NCI-H1930 (cell line): Measurements from ENCODE around the gene ITGB1.
"Not testable (repeated sequence)": the region's sequence is repeated elsewhere in the genome, so short reads cannot be mapped to it uniquely, and the experiment has no call there.

Source experiments
- DNase-seq, 2 experiments: peaks; one replicate each; lab custom pipeline; 2025; lab: John Stamatoyannopoulos, UW

ITGB1 gene

DNA sequence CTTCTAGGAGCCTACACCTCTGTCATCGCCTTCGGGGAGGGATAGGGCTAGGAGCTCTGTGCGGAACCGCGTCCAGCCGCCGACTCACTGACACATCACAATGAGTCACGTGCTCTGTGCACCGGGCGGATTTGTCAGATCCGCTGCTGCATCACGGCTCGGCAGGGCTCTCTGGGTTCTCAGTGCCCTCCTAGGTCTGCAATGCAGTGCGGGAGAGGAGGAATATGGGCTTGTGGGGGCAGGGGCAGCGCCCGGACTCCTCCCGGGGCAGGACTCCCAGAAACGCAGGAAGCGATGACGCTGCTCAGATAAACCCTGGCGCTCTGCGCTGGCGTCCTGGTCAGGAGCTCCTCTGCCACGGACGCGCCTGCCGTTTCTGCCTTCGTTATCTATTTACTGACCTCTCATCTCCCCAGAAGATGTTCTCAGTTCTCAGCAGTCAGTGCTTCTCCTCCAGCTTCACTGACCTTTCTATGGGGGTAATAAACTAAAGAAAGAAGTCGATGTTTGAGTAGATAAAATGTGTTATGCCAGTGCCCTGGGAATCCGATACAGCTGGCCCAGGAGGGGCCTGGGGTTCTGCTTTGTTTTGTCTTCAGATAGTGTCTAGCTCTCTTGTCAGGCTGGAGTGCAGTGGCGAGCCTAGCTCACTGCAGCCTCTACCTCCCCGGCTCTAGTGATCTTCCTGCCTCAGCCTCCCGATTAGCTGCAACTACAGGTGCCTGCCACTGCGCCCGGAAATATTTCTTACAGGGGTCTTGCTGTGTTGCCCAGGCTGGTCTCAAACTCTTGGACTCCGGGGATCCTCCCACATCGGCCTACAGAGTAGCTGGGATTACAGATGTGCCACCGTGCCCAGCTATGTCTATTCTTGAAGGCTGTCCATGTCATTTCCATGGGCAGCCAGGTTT, 22.8 kb upstream of the ITGB1 start:
- peak; percentile 30 to 32 for DNase-seq

DNA sequence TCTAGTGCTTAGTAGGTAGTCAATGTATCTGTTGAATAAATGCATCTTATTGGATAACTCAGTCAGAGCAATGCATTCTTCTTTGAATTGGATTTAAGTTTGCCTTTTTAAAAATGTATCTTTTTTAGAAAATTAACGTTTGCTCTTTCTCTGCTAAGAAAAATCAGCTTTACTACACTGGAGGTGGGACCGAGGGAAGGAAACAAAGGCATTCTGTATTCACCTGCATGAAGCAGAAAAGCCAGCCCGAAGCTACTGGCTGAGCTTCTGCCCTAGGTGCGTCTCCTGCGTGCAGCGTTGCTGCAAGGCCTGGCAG, 22.2 kb upstream of the ITGB1 start:
- no peak for DNase-seq

DNA sequence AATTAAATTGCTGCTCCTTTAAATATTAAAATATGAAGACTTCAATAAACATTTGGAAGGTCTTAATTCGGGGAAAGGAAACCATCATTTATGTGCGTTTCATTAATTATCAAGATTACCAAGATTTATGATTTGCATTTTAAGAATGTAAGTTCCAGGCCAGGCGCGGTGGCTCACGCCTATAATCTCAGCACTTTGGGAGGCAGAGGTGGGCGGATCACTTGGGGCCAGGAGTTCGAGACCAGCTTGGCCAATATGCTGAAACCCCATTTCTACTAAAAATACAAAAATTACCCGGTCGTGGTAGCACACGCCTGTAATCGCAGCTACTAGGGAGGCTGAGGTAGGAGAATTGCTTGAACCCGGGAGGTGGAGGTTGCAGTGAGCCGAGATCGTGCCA, 21.7 kb upstream of the ITGB1 start:
- DNase-seq, result not testable (repeated sequence)

DNA sequence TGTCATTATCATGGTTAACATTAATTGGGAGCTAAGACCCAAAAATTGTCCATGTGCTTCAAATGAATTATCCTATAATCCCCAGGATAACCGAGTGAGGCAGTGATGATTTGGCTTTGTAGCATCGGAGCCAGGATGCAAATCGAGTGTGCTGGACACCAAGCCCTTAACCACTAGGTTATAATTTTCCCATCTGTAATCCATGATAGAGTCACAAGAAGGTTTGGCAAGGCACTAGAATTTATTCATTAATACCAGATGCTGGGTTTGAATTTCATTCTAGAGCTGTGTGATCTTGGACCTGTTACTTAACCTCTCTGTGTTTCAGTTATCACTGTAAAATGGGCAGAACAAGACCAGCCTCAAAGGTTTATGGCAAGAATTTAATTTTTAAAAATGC, 21.0 kb upstream of the ITGB1 start:
- DNase-seq, result no peak

DNA sequence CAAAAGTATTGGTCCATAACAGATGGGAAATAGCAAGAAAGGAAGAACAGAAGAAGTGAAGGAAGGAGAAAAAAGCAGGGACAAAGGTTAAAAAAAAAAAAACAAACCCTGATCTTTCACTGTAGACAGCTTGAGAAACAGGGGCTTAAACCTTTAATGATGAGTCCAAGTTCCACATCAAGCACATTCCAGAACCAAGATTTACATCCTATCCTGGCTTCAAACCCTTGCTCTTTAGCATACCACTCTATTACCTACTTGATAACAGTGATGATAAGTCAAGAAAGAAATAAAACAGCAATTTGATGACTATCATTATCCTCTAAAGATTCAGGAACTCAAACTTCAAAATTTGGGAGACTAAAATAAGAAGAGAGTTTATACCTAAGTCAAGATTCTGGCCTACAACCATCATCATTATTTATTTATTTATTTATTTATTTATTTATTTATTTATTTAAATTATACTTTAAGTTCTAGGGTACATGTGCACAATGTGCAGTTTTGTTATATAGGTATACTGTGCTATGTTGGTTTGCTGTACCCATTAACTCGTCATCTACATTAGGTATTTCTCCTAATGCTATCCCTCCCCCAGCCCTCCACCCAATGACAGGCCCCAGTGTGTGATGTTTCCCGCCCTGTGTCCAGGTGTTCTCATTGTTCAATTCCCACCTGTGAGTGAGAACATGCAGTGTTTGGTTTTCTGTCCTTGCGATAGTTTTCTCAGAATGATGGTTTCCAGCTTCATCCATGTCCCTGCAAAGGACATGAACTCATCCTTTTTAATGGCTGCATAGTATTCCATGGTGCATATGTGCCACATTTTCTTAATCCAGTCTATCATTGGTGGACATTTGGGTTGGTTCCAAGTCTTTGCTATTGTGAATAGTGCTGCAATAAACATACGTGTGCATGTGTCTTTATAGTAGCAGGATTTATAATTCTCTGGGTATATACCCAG, 20.1 kb upstream of the ITGB1 start:
- DNase-seq, result not testable (repeated sequence)

DNA sequence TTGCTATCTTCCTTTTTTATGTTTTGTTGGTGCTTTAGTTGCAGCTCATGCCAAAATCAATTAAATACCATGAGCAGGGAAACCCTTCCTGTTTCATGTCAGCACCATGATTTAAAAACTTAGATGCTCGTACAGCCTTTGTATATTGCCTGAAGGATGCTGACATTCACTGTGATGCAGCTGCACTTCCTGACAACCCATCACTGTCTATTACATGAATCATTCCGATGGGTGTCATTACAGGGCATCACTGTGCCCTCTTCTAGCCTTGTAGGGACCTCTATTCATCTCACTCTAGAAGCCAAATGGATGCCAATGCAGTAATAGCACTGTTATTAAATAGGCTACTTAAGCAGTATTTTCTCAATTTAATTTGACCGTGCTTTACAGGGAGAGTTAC, 18.3 kb upstream of the ITGB1 start:
- no peak for DNase-seq

DNA sequence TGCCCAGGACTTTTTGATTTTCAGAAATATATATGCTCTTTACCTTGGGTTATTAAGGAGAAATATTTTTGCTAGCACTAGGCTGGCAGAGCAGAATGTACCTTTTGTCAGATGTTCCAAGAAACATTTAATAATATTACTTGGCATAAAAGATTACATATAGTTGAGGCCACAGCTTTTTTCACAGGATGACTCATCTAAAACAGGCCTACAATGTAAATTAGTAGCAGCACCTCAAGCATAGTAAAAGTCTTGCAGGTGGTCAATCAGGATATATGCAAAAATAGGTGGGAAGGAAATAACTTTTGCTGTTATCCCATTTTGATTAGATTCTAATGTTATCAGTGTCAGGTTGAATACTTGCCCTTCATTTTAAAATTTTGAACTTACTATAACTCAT, 14.9 kb upstream of the ITGB1 start:
- DNase-seq, result no peak

DNA sequence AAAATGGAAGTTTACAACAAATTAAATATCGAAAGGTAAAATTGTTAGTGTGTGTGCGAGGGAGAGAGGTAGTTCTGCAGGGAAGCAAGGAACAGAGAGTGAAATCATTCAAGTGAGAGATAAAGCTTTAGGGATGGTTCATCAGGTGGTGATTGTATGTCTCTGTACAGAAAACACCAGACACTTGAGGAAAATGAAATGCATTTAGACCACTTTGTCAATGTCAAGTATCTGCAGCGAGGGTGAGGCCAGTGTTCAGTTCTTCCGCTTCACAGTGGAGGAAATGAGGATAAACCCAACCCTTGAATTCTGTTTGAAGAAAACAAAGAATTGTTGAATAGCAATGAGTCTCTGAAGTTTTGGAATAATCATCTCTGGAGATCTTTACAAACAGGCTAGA, 14.4 kb upstream of the ITGB1 start:
- no peak for DNase-seq

DNA sequence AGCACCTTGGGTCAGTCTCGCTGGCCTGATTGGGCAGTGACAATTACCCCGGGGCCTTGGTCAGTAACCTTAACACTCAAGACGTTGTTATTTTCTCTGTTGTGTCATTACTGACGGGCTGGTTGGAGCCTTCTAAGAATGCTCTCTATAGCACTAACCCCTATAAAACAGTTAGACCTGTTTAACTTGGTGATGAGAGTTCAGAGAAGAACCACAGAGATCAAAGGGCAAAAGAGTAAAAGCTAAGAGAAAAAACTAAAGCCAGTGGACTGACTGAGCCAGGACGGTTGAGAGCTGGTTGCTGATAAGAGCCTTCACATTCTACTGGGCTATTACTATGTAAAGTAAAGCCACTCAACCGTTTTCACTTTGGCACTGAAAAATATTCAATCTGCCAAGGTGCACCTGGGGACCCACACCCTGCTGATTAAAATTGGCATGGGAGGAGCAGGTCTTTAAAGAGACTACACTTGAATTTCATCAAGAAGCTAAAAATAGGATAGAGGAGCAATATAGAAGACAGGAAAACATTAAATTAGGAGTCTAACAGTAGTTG, 13.6 kb upstream of the ITGB1 start:
- no peak for DNase-seq

DNA sequence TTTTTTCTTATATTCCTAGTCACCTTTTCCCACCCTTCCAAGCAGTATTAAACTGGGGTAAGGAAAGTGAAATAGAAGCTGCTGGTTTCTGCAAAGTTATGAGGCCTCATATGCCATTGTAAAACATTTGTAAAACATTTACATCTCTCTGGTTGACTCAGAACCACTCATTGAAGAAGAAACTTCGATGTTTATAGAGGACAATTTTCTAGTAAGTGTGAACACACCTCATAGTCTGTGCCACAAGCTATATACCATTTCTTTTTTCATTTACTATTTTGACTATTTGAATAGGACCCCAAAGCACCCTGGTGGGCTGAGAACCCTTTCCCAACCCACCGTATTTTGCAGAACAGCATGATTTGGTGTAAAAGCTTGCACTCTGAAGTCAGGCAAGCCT, 12.9 kb upstream of the ITGB1 start:
- no peak for DNase-seq

DNA sequence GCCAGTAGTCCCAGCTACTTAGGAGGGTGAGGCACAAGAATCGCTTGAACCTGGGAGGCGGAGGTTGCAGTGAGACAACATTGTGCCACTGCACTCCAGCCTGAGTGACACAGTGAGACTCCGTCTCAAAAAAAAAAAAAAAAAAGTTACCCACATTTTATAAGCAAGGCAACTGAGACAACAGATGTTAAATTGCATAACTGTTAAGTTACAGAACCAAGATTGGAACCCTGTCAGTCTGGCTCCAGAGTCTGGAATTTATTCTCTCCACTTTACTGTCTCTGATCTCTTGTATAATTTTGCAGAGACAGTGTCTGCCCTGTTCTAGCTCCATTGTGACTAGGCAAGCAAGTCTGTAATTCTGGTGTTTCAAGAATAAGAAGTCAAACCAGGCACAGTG, 6.2 kb upstream of the ITGB1 start:
- DNase-seq, result no peak

DNA sequence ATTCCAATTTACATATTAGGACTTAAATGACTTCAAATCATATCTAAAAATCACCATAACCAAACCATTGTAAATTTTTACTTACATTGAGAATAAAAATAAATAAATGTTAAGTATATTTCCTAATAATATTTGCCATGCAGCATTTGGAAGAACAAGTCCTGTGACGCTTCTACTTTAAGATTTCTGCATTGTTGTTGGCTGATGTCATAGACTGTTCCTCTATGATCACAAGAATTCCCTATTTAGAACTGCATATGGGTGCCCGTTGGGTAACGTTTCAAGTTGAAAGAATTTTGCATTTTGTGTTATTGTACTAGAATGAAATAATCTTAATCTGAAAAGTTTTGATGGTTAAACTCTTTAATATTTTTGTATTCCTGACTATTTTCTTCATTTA, 5.1 kb upstream of the ITGB1 start:
- DNase-seq, result no peak

DNA sequence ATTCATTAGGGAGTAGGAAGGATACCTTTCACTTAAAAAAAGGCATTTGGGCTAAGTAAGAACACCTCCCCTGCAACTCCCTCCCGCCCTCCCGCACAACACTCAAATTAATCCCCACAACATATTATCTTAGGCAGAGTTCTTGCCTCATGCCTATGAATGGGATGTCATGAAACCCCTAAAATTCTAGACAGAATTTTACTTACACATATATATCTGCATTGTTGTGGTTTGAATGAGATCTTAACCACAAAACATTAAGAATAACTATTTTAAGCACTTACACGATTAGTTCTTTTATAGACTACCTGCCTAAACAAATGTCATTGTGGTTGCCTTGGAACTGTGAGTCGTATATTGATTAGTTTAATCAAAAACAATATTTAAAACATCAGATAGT, 4.5 kb upstream of the ITGB1 start:
- DNase-seq, result no peak

DNA sequence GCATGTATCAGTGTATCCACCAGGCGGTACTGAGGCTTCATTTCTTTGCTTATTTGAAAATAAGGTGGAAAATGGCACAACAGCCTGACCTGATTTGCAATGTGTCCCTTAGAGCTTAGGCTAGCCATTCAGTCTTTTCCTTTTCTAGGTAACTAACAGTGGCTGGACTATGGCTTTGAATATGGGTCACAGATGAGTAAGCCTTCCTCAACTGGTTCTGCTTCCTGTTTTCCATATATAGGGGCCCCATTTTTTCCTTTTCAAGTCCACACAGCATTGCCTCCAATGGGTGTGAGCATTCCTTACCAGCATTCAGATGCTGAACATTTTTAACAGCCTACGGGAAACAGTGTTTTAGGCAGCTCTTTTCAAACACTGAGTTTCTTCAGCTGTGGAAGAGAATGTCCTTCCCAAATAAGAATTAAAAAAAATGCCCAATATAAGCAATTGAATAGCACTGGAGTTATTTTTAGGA, 3.9 kb upstream of the ITGB1 start:
- DNase-seq, result no peak

DNA sequence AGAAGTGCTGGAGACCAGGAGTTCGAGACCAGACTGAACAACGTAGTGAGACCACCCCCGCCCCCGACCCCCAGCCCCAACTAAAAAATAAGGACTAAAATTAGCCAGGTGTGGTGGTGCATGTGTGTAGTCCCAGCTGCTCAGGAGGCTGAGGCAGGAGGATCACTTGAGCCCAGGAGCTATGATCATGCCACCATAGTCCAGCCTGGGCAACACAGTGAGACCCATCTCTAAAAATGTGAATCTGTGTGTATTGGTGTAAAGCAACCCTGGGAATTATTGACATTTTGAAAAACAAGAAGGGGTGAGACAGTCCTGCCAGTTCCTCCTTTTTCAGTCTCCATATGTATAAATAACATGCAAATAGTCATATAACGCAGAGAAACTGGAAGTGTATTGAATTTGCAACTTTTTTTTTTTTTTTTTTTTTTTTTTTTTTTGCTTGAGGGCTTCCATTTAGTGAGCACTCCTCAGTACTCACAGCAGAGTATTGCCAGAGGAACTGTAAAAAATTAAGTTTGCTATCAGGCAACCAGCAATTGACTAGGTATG, 3.4 kb upstream of the ITGB1 start:
- DNase-seq, result no peak

DNA sequence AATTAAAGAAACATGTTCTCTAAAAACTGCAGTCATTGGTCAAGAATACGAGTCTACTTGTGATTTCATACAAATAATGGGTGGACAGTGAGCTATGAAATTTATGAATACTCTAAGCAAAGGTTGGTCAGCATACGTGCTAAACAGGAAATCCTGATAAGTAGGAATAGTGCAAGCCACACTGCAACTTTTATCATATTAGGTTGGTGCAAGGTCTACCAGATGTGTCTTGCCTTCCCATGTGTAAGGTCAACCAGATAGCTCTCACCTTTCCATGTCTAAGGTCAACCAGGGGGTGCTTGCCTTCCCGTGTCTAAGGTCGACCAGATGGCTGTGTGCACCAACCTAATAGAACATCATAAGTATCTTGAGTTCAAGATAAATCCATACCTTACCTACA, 2.0 kb upstream of the ITGB1 start:
- no peak for DNase-seq

DNA sequence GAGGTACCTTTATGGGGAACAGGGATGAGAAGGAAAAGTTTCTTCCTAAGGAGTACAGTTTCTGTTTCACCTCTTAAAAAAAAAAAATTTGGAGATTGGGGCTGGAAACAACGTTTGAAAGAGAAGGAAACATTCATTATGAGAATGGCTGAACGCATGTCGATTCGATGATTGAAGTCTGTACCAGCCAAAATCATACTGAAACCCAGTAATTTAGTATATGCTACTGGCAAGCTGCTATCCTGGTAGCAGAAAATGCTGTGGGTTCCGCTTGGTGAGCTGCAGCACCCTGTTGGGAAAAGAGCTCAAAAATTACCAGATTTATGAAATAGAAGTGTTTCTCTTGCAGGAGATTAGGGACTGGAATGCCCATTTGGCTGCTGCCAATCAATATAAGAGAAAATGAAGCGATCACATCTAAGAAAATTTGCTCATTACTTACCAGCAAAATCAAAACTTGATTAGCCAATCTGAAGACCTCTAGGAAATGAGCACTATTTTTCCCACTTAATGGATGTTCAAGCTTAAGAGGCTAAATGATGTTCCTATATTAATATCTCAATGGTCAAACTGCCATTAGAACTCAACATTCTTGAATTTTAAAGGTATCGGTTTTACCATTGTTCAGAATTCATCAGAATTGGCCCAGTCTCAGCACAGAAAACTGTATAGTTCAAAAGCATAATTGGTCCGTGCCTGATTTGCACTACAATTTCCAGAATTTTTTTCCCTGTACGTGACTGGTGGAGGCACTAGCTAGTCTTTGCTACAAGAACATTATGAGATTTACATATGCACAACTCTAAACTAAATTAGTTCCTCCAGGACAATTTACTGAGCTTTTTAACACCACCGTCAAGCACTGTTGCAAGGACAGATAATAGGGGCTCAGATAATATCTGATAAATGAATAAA, 1.2 kb upstream of the ITGB1 start:
- no peak for DNase-seq

DNA sequence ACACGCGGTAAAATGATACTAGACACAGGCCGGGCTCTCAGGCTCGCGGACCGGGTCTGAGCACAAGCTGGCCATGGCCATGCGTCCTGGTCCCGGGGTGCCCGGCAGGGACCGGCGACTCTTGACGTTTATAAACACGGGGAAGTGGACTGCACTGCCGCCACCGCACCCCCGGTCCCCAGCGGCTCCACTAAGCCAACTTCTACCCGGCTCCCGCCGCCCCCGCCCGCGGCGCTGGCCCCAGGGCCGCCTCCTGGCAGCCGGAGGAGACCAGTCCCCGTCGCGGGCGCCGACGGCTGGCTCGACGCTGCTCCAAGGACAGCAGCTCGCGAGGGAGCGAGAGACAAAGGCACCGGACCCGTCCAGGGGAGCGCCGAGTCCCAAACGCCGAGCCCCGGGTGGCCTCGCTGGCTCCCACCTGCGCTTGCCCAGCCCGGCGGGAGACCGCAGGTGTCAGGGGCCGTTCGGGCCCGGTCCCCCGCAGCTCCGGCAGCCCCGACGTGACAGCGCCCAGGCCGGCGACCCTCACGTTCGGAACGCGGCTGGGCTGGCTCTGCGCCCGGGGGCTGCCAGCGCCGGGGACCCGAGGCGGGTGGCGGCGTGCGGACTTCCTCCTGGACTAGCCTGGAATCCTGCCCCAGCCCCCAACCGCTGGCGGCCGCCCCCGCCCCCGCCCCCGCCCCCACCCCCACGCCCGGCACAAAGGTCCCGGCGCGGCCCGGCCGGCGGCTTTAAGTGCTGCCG, 517 bp downstream of the ITGB1 start:
- DNase-seq, result peak in 1 of 2 experiments; percentile 1

DNA sequence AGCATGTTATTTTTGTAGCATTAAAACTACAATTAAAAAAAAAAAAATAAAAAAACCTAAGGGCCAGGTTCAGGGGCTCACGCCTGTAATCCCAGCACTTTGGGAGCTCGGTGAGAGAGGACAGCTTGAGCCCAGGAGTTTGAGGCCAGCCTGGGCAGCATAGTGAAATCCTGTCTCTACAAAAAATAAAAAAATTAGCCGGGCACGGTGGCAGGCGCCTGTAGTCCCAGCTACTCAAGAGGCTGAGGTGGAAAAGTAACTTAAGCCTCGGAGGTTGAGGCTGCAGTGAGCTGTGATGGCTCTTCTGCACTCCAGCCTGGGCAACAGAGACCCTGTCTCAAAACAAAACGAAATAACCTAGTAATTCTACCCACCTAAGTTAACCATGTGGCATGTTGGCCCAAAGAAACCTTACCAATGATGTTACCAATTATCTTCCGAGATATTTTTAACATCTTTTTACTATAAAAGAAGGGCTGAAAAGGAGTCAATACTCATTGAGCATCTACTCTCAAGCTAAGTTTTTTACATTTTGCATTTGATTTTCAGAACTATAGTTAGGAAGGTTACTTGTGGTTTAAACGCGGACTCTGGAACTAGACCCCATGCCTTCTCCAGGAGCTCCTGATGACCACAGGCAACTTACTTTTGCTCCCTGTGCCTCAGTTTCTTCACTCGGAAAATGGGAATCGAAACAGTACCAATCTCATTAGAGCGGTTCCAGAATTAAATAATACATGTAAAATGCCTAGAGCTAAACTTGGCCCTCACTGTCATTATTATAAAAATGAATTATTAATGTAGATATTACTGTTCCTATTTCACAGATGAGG, 1.4 kb downstream of the ITGB1 start:
- no peak for DNase-seq

DNA sequence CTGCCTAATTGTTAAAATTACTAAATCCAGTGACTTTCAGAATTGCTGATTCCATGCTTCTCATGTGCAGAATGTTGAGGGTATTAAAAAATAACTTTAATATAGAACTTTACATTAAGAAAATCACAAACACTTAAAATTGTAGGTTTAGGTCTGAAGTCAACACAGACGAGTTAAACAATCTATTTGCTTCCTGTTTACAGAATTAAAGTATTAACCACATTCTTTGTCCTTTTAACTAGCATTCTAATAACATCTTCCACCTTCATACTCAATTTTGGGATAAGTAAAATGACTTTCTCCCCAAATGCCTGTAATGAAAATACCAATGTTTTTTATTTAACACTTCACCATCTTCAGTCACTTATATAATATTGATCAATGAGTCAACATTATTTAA, 2.2 kb downstream of the ITGB1 start:
- DNase-seq, result no peak
